ENCODE results near the gene FAM222B. TPM values are rescaled to one million over a fixed set of nuclear protein-coding genes. Genes with fewer than 3 reads are reported as not detected.
"Not testable (repeated sequence)": the region's sequence is repeated elsewhere in the genome, so short reads cannot be mapped to it uniquely, and the experiment has no call there.

Gene FAM222B
- polyA plus RNA-seq, 1 donor (not counting 4 experiments of a cell fraction or from before 2014, with no cell fraction given) = 6.5 TPM

DNA sequence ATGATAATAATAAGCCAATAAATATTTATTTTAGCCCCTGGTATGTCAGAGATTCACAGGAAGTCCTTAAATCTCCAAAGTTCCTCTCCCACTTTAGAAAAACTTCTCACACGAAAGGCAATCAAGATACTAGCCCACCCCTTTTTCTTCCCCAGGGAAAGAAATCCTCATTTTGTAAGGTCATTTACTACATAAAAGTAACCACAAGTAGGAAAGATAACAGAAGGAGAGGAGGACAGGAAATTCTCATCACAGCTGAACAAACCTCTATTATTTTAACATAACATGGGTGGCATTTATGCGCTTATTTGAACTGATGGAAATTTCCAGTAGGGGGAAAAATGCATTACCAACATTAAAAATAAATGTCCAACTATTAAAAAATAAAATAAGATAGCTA lies 3.4 kb downstream of the FAM222B start:
- Histone ChIP-seq H3K27ac (ENCODE audit: control insufficient read depth, insufficient read depth, low read length) (no peak overlapping the region), H3K27me3 (ENCODE audit: control insufficient read depth, extremely low read depth, insufficient read depth, low read length) (no peaks in the 10 kb centered on the region), H3K4me2 (ENCODE audit: control insufficient read depth, extremely low read depth, insufficient read depth, low read depth, low read length) (no peak overlapping the region), H3K36me3 (ENCODE audit: control insufficient read depth in 2 of 2, extremely low read depth in 1 of 2, insufficient read depth in 2 of 2, low read length in 2 of 2) (peaks cover 0 to 2% of the 10 kb centered on the region in 2 experiments), H4K20me1 (ENCODE audit: control insufficient read depth, extremely low read depth, insufficient read depth, low read length) (peaks cover 3% of the 10 kb centered on the region), H3K9me1 (ENCODE audit: control insufficient read depth, extremely low read depth, insufficient read depth, low read length) (no peaks in the 10 kb centered on the region), H2AFZ (ENCODE audit: control insufficient read depth, low read length) (no peak overlapping the region), H3K4me1 (ENCODE audit: control insufficient read depth, extremely low read depth, insufficient read depth, low read length) (peaks cover 13% of the 10 kb centered on the region), H3K9ac (ENCODE audit: control insufficient read depth, extremely low read depth, insufficient read depth, low read length) (no peak overlapping the region), H3K9me3 (ENCODE audit: control insufficient read depth, low read depth, low read length) (no peaks in the 10 kb centered on the region), H3K4me3 (ENCODE audit: control insufficient read depth in 2 of 3, extremely low read depth in 1 of 3, insufficient read depth in 2 of 3, low read depth in 1 of 3, low read length in 3 of 3) (no peak overlapping the region), H3K79me2 (ENCODE audit: control insufficient read depth, insufficient read depth, low read length) (peaks cover 78% of the 10 kb centered on the region)
- TF ChIP-seq EZH2 (IDR thresholded peaks at IDR 0.05; ENCODE audit: low read length) = no peak
- TF ChIP-seq, protein P1, sequence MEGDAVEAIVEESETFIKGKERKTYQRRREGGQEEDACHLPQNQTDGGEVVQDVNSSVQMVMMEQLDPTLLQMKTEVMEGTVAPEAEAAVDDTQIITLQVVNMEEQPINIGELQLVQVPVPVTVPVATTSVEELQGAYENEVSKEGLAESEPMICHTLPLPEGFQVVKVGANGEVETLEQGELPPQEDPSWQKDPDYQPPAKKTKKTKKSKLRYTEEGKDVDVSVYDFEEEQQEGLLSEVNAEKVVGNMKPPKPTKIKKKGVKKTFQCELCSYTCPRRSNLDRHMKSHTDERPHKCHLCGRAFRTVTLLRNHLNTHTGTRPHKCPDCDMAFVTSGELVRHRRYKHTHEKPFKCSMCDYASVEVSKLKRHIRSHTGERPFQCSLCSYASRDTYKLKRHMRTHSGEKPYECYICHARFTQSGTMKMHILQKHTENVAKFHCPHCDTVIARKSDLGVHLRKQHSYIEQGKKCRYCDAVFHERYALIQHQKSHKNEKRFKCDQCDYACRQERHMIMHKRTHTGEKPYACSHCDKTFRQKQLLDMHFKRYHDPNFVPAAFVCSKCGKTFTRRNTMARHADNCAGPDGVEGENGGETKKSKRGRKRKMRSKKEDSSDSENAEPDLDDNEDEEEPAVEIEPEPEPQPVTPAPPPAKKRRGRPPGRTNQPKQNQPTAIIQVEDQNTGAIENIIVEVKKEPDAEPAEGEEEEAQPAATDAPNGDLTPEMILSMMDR (optimal IDR thresholded peaks at IDR 0.05 in 1 of 3, IDR thresholded peaks at IDR 0.05 in 1 of 3, conservative IDR thresholded peaks at IDR 0.05 in 1 of 3; ENCODE audit: extremely low read depth in 1 of 3, insufficient read depth in 2 of 3, low read length in 3 of 3) = no peak
- DNase-seq (ENCODE audit: low read depth, low spot score) (no peak), FAIRE-seq (no peak)
- dilution Hi-C loops (cut with MboI; ENCODE audit: extremely low pct_ligation_motif_present, low sequenced_read_pairs) = no loop called here

DNA sequence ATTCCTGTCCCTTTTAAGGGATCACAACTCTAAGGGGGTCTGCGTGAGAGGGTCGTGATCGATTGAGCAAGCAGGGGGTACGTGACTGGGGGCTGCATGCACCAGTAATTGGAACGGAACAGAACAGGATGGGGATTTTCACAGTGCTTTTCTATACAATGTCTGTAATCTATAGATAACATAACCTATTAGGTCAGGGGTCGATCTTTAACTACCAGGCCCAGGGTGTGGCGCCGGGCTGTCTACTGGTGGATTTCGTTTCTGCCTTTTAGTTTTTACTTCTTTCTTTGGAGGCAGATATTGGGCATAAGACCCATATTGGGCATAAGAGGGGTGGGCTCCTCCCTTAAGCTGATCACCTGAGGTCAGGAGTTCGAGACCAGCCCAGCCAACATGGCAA lies 6.0 kb downstream of the FAM222B start:
- H3K4me3 ChIP-seq (ENCODE audit: control insufficient read depth in 2 of 3, extremely low read depth in 1 of 3, insufficient read depth in 2 of 3, low read depth in 1 of 3, low read length in 3 of 3); FAIRE-seq; DNase-seq (ENCODE audit: low read depth, low spot score); H2AFZ ChIP-seq (ENCODE audit: control insufficient read depth, low read length); H3K4me1 ChIP-seq (ENCODE audit: control insufficient read depth, extremely low read depth, insufficient read depth, low read length); H3K9me1 ChIP-seq (ENCODE audit: control insufficient read depth, extremely low read depth, insufficient read depth, low read length); H3K9me3 ChIP-seq (ENCODE audit: control insufficient read depth, low read depth, low read length); dilution Hi-C loops (cut with MboI; ENCODE audit: extremely low pct_ligation_motif_present, low sequenced_read_pairs); H3K36me3 ChIP-seq (ENCODE audit: control insufficient read depth in 2 of 2, extremely low read depth in 1 of 2, insufficient read depth in 2 of 2, low read length in 2 of 2); H3K27me3 ChIP-seq (ENCODE audit: control insufficient read depth, extremely low read depth, insufficient read depth, low read length); H4K20me1 ChIP-seq (ENCODE audit: control insufficient read depth, extremely low read depth, insufficient read depth, low read length); H3K9ac ChIP-seq (ENCODE audit: control insufficient read depth, extremely low read depth, insufficient read depth, low read length); H3K27ac ChIP-seq (ENCODE audit: control insufficient read depth, insufficient read depth, low read length); H3K4me2 ChIP-seq (ENCODE audit: control insufficient read depth, extremely low read depth, insufficient read depth, low read depth, low read length): not testable (repeated sequence)
- H3K79me2 ChIP-seq (ENCODE audit: control insufficient read depth, insufficient read depth, low read length) = peaks cover 85% of the 10 kb centered on the region

DNA sequence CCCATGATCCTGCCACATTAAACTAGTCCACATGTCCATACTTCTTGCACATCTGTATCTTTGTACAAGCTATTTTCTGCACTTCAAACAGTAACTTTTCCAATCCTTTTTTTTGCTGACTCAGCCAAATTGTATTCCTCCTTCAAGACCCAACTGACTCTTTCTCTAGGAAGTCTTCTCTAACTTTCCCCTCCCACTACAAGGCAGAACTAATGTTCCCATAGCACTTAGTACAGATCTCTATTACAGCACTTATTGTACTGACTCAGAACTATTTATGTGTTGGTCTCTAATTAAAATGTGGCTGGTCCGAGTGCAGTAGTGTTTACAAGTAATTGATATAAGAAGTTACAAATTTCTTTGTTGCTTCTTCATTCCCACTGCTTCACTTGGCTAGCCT lies 8.2 kb downstream of the FAM222B start:
- no peak overlapping the region for H3K9ac ChIP-seq (ENCODE audit: control insufficient read depth, extremely low read depth, insufficient read depth, low read length)
- H3K27ac ChIP-seq (ENCODE audit: control insufficient read depth, insufficient read depth, low read length) = no peak overlapping the region
- H3K4me3 ChIP-seq (ENCODE audit: control insufficient read depth in 2 of 3, extremely low read depth in 1 of 3, insufficient read depth in 2 of 3, low read depth in 1 of 3, low read length in 3 of 3) = no peak overlapping the region
- H2AFZ ChIP-seq (ENCODE audit: control insufficient read depth, low read length) = no peak overlapping the region
- dilution Hi-C loops (cut with MboI; ENCODE audit: extremely low pct_ligation_motif_present, low sequenced_read_pairs) = no loop called here
- H3K36me3 ChIP-seq (ENCODE audit: control insufficient read depth in 2 of 2, extremely low read depth in 1 of 2, insufficient read depth in 2 of 2, low read length in 2 of 2) = peaks cover 3 to 5% of the 10 kb centered on the region in 2 experiments
- no peaks in the 10 kb centered on the region for H3K9me1 ChIP-seq (ENCODE audit: control insufficient read depth, extremely low read depth, insufficient read depth, low read length)
- H3K4me1 ChIP-seq (ENCODE audit: control insufficient read depth, extremely low read depth, insufficient read depth, low read length) = no peaks in the 10 kb centered on the region
- H4K20me1 ChIP-seq (ENCODE audit: control insufficient read depth, extremely low read depth, insufficient read depth, low read length) = peaks cover 3% of the 10 kb centered on the region
- H3K9me3 ChIP-seq (ENCODE audit: control insufficient read depth, low read depth, low read length) = no peaks in the 10 kb centered on the region
- no peak for DNase-seq (ENCODE audit: low read depth, low spot score)
- TF ChIP-seq, protein P1 (optimal IDR thresholded peaks at IDR 0.05 in 1 of 3, IDR thresholded peaks at IDR 0.05 in 1 of 3, conservative IDR thresholded peaks at IDR 0.05 in 1 of 3; ENCODE audit: extremely low read depth in 1 of 3, insufficient read depth in 2 of 3, low read length in 3 of 3) = no peak
- TF ChIP-seq EZH2 (IDR thresholded peaks at IDR 0.05; ENCODE audit: low read length) = no peak
- no peak overlapping the region for H3K4me2 ChIP-seq (ENCODE audit: control insufficient read depth, extremely low read depth, insufficient read depth, low read depth, low read length)
- H3K79me2 ChIP-seq (ENCODE audit: control insufficient read depth, insufficient read depth, low read length) = peaks cover 77% of the 10 kb centered on the region
- FAIRE-seq = no peak
- no peaks in the 10 kb centered on the region for H3K27me3 ChIP-seq (ENCODE audit: control insufficient read depth, extremely low read depth, insufficient read depth, low read length)
